GM04503 (cell line): ENCODE measurements around the gene ABCB6.

ENCODE experiments used
- DNase-seq: peaks from one replicate; pipeline ENCODE4 v3.0.0-alpha.2; 2012; ENCODE audit warnings: low read depth

Gene ABCB6

GRCh38 chr2:219168932-219169331 is 49.8 kb downstream of the ABCB6 start:
- no peak for DNase-seq

- DNase-seq: no peak
Observed at GRCh38 chr2:219168526-219168925, 50.2 kb downstream of the ABCB6 start.

GRCh38 chr2:219167997-219168396 is 50.8 kb downstream of the ABCB6 start:
- no peak for DNase-seq

- DNase-seq: no peak
Observed at GRCh38 chr2:219165058-219165911, 53.5 kb downstream of the ABCB6 start.

GRCh38 chr2:219163156-219163555 is 55.6 kb downstream of the ABCB6 start:
- DNase-seq: no peak

GRCh38 chr2:219161097-219161496 is 57.7 kb downstream of the ABCB6 start:
- DNase-seq: no peak

- DNase-seq: peak; percentile 61
Observed at GRCh38 chr2:219160186-219161017, 58.4 kb downstream of the ABCB6 start, which contains the start of gene NHEJ1. TSS of gene NHEJ1 (minus strand) at chr2:219160815. CDS start at chr2:219158362, 2,453 bp downstream.
